GM13976 (cell line): ENCODE data around the gene TRIM71.
"Not testable (repeated sequence)": the region's sequence is repeated elsewhere in the genome, so short reads cannot be mapped to it uniquely, and the experiment has no call there.

ENCODE experiments used
- DNase-seq: peaks from one replicate; pipeline ENCODE4 v3.0.0; 2012; ENCODE audit warnings: low spot score
- in situ Hi-C: fragments of 300-500 bp; cut with MboI; formaldehyde crosslinking; loops from one replicate; pipeline ENCODE4 v1.12.0; 2022; ENCODE audit warnings: low sequenced_read_pairs, mixed read lengths, inconsistent platforms; ENCODE audit not compliant: unreplicated experiment
- TF ChIP-seq, protein P1 (sequence below): IDR thresholded peaks from 2 replicates; pipeline ENCODE4 v1.5.1; 2012; ENCODE audit warnings: borderline replicate concordance, mild to moderate bottlenecking; ENCODE audit not compliant: insufficient read depth; ENCODE audit errors: extremely low read depth, missing control alignments, control extremely low read depth

TRIM71 gene

DNA sequence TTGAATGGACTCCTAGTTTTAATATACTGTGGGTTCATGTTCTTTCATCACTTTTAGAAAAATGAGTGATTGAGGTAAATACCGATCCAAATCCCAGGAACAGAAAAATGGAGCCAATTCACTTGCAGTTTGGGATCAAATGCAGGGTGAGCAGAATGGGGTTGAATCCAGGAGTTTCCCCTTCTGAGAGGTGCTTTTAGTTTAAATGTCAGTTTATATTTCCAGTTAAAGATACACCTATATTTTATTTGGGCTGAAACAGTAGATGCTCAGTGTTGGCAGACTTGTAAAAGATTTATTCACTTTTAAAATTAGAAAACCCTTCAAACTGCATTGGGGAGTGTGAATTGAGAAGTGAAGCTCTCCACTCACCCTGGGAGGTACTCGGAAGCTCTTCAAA lies 2.6 kb downstream of the TRIM71 start:
- TF ChIP-seq, protein P1, sequence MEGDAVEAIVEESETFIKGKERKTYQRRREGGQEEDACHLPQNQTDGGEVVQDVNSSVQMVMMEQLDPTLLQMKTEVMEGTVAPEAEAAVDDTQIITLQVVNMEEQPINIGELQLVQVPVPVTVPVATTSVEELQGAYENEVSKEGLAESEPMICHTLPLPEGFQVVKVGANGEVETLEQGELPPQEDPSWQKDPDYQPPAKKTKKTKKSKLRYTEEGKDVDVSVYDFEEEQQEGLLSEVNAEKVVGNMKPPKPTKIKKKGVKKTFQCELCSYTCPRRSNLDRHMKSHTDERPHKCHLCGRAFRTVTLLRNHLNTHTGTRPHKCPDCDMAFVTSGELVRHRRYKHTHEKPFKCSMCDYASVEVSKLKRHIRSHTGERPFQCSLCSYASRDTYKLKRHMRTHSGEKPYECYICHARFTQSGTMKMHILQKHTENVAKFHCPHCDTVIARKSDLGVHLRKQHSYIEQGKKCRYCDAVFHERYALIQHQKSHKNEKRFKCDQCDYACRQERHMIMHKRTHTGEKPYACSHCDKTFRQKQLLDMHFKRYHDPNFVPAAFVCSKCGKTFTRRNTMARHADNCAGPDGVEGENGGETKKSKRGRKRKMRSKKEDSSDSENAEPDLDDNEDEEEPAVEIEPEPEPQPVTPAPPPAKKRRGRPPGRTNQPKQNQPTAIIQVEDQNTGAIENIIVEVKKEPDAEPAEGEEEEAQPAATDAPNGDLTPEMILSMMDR: no peak
- in situ Hi-C loops: no loop called here
- DNase-seq: no peak

DNA sequence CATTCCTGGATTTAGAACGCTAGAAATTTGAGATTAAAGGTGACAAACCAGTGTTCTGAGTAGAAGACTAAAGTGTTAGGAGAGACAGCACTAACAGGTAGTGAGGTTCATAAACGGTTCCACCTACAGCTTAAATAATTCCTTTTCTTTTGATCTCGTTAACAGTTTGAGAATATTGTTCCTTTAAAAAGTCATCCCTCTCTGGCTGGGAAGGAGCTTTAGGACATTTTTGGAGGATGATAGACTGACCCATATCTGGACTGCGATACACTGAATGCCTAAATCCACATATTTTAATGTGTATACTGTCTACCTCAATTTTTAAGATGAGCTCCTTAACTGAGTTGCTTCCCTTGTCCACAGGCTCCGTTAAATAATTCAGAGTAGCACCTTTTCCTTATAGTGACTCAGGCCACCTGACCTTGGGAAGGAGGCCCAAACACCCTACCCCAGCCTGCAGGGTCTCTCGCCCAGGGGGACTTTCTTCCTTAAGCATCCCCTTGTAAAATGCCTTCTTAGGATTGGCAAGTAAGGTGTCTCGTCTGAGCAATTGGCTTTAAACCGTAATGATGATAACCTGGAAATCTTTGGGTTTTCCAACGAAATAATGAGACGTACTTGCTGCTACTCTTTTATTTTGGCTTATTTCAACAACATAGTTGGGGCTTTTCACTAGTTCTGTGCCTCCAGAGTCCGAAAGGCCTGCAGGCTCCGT lies 3.3 kb downstream of the TRIM71 start:
- in situ Hi-C loops: no loop called here
- no peak for DNase-seq

DNA sequence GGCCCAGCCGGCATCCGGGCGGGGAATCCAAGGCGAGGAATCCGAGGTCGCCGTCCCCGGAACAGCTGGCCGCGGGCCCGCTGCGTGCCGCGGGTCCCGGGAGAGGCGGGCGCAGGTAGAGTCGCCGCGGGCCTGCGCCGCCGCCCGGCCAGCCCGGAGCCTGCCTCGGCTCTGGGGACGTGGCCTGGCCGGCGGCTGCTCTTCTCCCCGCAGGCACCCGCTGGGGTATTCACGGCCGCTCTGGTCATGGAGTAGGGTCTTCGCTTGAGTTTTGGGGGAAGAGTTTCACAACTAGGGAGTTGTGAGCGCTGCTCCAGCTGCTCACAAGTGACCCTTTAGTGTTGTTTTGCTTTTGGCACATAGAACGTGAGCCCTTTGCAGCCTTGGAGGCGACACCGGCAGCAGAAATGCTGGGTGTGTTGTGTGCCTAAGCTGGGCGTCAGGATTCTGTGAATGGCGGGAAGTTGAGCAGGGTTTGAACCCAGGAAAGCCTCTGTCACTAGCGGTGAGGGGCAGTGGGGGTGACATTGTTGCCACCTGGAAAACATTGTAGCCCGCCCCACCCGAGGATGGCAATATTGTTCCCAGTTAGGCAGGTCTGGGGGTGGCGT lies 4.0 kb downstream of the TRIM71 start:
- in situ Hi-C loops: no loop called here
- DNase-seq: no peak
- TF ChIP-seq, protein P1: no peak

More for the DNA sequence above, 3.3 kb downstream of the TRIM71 start:
- TF ChIP-seq, protein P1: no peak

DNA sequence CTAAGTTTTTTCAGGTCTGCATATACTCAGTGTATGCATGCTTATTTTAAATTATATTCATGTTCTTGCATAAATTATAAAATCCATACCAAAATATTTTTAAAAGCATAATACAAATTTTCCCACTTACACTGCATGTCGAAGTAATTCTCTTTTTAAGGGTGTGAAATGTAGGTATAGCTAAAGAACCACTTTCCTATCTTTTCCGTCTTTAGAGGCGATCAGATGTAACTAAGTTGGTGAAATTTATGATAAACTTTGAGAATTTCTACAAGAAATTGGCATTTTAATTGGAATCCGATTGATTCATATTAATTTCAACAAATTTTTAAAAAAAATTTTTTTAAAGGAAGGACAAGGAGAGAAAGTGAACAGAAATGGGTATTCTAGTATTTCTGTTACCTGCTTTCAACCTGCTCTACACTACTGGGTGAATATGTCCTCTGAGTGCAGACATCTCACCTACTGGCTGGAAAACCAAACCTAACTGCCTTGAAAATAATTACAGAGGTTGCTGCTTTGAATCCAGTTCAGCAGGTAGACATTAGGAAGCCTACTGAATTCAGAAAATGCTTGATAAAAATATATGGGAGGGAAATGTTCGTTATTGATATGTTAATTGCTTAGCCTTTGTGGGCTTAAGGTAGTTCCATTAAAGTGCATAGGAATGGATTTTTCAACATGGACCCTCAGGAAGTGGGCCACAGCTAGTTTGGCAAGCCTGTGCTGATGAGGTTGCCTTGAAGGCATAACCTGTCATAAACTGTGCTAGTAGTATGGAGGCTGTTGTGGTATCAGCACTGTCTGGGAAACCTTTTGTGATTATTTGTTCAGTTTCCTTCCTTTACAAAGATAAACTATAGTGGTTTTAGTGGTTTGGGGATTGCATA lies 5.1 kb downstream of the TRIM71 start:
- in situ Hi-C loops: no loop called here
- no peak for DNase-seq
- TF ChIP-seq, protein P1: no peak

DNA sequence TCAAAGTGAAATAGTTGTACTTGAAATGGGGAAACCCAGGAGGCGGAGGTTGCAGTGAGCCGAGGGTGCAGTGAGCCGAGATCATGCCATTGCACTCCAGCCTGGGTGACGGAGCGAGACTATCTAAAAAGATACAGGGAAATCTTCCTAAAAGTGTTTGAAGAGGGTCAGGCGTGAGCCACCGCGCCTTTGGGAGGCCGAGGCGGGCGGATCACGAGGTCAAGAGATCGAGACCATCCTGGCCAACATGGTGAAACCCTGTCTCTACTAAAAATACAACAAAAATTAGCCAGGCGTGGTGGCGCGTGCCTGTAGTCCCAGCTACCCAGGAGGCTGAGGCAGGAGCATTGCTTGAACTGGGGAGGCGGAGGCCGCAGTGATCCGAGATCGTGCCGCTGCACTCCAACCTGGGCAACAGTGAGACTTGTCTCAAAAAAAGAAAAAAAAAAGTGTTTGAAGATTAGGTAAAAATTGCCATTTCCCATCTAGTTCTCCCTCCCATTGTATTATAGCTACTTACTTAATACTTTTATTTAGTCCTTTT lies 5.9 kb downstream of the TRIM71 start:
- in situ Hi-C loops, DNase-seq: not testable (repeated sequence)

DNA sequence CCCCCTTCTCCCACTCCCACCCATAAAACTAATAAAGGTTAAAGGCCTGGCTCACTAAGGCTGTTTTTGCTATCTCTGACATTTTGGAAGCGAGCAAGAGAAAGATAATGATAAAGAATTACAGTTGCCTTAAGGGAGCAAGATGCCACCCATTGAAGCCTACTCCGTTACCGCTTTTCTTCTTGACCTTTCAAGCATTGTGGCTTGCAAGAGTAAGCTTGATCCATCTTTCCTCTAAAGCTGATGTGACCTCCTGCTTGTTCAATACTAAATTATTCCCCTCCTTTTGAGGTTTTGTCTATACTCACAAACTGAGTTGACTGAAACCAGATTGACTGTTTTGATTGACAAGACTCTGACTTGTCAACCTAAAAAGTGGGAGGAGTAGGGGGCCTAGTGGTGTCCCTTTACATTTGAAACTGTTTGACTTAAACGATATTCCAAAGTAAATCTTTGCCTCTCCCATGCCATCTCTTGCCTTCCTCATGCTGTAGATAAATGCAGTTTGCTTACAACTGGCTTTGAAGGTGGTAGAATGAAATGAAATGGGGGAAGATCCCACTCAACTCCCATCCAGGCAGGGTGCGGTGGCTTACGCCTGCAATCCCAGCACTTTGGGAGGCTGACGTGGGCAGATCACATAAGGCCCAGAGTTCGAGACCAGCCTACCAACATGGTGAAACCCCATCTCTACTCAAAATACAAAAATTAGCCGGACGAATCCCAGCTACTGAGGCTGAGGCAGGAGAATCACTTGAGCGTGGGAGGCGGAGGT lies 8.0 kb downstream of the TRIM71 start:
- no peak for DNase-seq
- TF ChIP-seq, protein P1: no peak
- in situ Hi-C loops: no loop called here
